Measurements from ENCODE around the gene RIC3.

RIC3 gene

DNA sequence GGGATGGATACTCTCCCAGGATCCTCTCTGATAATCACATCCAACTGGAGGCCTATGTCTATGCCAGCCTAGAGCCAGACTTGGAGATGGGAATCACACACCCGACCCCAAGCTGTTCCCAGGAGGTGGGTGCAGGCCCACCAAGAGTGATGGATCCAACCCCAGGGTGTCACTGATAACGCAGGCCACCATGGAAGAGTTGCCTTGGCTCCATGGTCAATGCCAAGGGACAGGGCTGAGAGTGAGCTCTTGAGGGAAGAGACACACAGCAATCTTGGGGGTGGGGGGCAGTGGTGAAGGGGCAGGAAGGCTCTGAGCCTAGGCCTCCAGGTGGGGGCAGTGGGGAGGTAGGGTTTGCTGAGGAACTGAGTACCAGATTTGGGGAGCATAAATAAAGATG lies 70.9 kb downstream of the RIC3 start:
- H3K4me2 ChIP-seq: no peak overlapping the region

DNA sequence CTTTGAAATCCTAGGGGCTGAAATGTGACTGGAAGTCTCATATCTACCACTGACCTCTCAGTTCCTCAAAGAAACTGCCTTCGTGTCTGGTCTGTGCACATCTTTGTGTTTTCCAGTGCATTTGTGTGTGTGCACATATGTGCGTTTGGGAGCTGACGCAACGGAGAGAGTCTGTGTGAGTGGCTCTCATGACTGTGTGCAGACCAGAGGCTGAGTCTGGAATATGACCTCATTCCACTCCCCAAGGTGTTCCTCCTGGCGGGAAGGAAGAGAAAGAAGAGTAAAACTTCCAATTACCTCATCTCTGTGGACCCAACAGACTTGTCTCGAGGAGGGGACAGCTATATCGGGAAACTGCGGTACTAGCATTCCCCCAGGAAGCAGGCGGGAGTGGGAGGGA lies 71.4 kb downstream of the RIC3 start:
- TF ChIP-seq, protein P1, sequence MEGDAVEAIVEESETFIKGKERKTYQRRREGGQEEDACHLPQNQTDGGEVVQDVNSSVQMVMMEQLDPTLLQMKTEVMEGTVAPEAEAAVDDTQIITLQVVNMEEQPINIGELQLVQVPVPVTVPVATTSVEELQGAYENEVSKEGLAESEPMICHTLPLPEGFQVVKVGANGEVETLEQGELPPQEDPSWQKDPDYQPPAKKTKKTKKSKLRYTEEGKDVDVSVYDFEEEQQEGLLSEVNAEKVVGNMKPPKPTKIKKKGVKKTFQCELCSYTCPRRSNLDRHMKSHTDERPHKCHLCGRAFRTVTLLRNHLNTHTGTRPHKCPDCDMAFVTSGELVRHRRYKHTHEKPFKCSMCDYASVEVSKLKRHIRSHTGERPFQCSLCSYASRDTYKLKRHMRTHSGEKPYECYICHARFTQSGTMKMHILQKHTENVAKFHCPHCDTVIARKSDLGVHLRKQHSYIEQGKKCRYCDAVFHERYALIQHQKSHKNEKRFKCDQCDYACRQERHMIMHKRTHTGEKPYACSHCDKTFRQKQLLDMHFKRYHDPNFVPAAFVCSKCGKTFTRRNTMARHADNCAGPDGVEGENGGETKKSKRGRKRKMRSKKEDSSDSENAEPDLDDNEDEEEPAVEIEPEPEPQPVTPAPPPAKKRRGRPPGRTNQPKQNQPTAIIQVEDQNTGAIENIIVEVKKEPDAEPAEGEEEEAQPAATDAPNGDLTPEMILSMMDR (conservative IDR thresholded peaks at IDR 0.05; ENCODE audit: low read depth, low read length): no peak
- Histone ChIP-seq H3K36me3 (ENCODE audit: insufficient read depth) (no peaks in the 10 kb centered on the region), H2AFZ (ENCODE audit: low read depth) (no peak overlapping the region), H3K4me1 (ENCODE audit: low read depth, poor library complexity, severe bottlenecking) (no peaks in the 10 kb centered on the region), H3K27me3 (ENCODE audit: insufficient read depth, low read depth) (no peaks in the 10 kb centered on the region), H3K79me2 (ENCODE audit: insufficient read depth, low read depth) (no peaks in the 10 kb centered on the region), H3K9ac (no peak overlapping the region), H3K4me2 (no peak overlapping the region), H3K27ac (no peak overlapping the region), H3K4me3 (IDR thresholded peaks at IDR 0.05; ENCODE audit: insufficient read depth, low read depth, low read length) (no peak overlapping the region), H4K20me1 (ENCODE audit: insufficient read depth) (no peaks in the 10 kb centered on the region)

More for the DNA sequence above, 70.9 kb downstream of the RIC3 start:
- TF ChIP-seq, protein P1 (conservative IDR thresholded peaks at IDR 0.05; ENCODE audit: low read depth, low read length): no peak
- Histone ChIP-seq H3K79me2 (ENCODE audit: insufficient read depth, low read depth) (no peaks in the 10 kb centered on the region), H3K4me3 (IDR thresholded peaks at IDR 0.05; ENCODE audit: insufficient read depth, low read depth, low read length) (no peak overlapping the region), H3K27me3 (ENCODE audit: insufficient read depth, low read depth) (no peaks in the 10 kb centered on the region), H4K20me1 (ENCODE audit: insufficient read depth) (no peaks in the 10 kb centered on the region), H3K9ac (no peak overlapping the region), H3K4me1 (ENCODE audit: low read depth, poor library complexity, severe bottlenecking) (no peaks in the 10 kb centered on the region), H3K27ac (no peak overlapping the region), H3K36me3 (ENCODE audit: insufficient read depth) (no peaks in the 10 kb centered on the region), H2AFZ (ENCODE audit: low read depth) (no peak overlapping the region)

DNA sequence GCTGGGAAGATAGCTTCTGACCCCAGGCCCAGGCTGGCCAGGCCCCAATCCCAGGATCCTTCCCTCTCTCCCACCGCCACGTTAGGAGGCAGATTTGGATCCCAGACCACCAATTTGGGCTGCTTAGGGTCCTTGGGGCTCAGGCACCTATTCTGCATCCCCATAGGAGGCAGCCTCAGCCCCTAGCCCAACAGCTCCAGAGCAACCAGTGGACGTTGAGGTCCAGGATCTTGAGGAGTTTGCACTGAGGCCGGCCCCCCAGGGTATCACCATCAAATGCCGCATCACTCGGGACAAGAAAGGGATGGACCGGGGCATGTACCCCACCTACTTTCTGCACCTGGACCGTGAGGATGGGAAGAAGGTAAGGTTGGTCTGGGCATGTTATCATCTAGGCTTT lies 71.8 kb downstream of the RIC3 start:
- Histone ChIP-seq H3K9ac (no peak overlapping the region), H3K27ac (no peak overlapping the region), H4K20me1 (ENCODE audit: insufficient read depth) (no peaks in the 10 kb centered on the region), H3K4me3 (IDR thresholded peaks at IDR 0.05; ENCODE audit: insufficient read depth, low read depth, low read length) (no peak overlapping the region), H3K79me2 (ENCODE audit: insufficient read depth, low read depth) (no peaks in the 10 kb centered on the region), H3K27me3 (ENCODE audit: insufficient read depth, low read depth) (no peaks in the 10 kb centered on the region), H3K36me3 (ENCODE audit: insufficient read depth) (no peaks in the 10 kb centered on the region), H3K4me2 (no peak overlapping the region), H3K4me1 (ENCODE audit: low read depth, poor library complexity, severe bottlenecking) (no peaks in the 10 kb centered on the region), H2AFZ (ENCODE audit: low read depth) (no peak overlapping the region)
- TF ChIP-seq, protein P1 (conservative IDR thresholded peaks at IDR 0.05; ENCODE audit: low read depth, low read length): no peak

DNA sequence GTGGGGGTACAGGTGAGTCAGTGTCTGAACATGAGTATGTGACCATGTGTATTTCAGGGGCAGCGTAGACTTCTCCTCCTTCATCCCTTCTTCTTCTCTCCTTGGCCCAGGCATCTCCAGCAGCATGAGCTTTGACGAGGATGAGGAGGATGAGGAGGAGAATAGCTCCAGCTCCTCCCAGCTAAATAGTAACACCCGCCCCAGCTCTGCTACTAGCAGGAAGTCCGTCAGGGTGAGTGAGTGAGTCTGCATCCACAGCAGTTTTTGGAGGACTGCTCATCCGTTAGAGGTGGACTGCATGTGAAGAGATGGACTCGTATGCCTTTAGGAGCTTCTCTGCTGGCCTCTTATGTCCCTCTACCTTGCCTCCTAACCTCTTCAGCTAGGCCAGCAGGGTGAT lies 72.2 kb downstream of the RIC3 start:
- Histone ChIP-seq H3K4me2 (no peak overlapping the region), H3K36me3 (ENCODE audit: insufficient read depth) (no peaks in the 10 kb centered on the region), H3K9ac (no peak overlapping the region), H3K27ac (no peak overlapping the region), H3K4me1 (ENCODE audit: low read depth, poor library complexity, severe bottlenecking) (no peaks in the 10 kb centered on the region), H3K79me2 (ENCODE audit: insufficient read depth, low read depth) (no peaks in the 10 kb centered on the region), H3K4me3 (IDR thresholded peaks at IDR 0.05; ENCODE audit: insufficient read depth, low read depth, low read length) (no peak overlapping the region), H4K20me1 (ENCODE audit: insufficient read depth) (no peaks in the 10 kb centered on the region), H2AFZ (ENCODE audit: low read depth) (no peak overlapping the region), H3K27me3 (ENCODE audit: insufficient read depth, low read depth) (no peaks in the 10 kb centered on the region)
- TF ChIP-seq, protein P1 (conservative IDR thresholded peaks at IDR 0.05; ENCODE audit: low read depth, low read length): no peak

Measured in KMS-11 (cell line).